HG03442 (cell line): Measurements from ENCODE around the gene KLHL26.
"Not testable (repeated sequence)": the region's sequence is repeated elsewhere in the genome, so short reads cannot be mapped to it uniquely, and the experiment has no call there.

Source experiments
- ATAC-seq: cut with Tn5 transposase; IDR thresholded peaks from one replicate; pipeline ENCODE4 v1.9.1; 2021; ENCODE audit warnings: mild to moderate bottlenecking, moderate library complexity; ENCODE audit not compliant: unreplicated experiment

Gene KLHL26

GRCh38 chr19:18662972-18663732, 26.3 kb downstream of the KLHL26 start:
- no peak for ATAC-seq

- ATAC-seq, result no peak
Measured at GRCh38 chr19:18663940-18664530, 27.2 kb downstream of the KLHL26 start.

- no peak for ATAC-seq
Measured at GRCh38 chr19:18665771-18666202, 29.0 kb downstream of the KLHL26 start.

GRCh38 chr19:18666317-18666716, 29.5 kb downstream of the KLHL26 start:
- no peak for ATAC-seq

- ATAC-seq, result no peak
Measured at GRCh38 chr19:18666784-18667183, 30.0 kb downstream of the KLHL26 start.

GRCh38 chr19:18667531-18668251, 30.9 kb downstream of the KLHL26 start:
- ATAC-seq, result no peak

GRCh38 chr19:18668252-18668631, 31.4 kb downstream of the KLHL26 start:
- ATAC-seq, result no peak

GRCh38 chr19:18668744-18669523, 32.1 kb downstream of the KLHL26 start:
- ATAC-seq, result no peak

GRCh38 chr19:18669524-18669817, 32.6 kb downstream of the KLHL26 start:
- ATAC-seq, result no peak

- no peak for ATAC-seq
Measured at GRCh38 chr19:18669883-18670282, 33.1 kb downstream of the KLHL26 start.

GRCh38 chr19:18670312-18670711, 33.5 kb downstream of the KLHL26 start:
- ATAC-seq, result no peak

- ATAC-seq, result no peak
Measured at GRCh38 chr19:18671303-18672043, 34.6 kb downstream of the KLHL26 start.

- no peak for ATAC-seq
Measured at GRCh38 chr19:18672044-18672451, 35.2 kb downstream of the KLHL26 start.

GRCh38 chr19:18672606-18673337, 35.9 kb downstream of the KLHL26 start:
- ATAC-seq, result no peak

- ATAC-seq, result no peak
Measured at GRCh38 chr19:18674616-18675015, 37.8 kb downstream of the KLHL26 start.

GRCh38 chr19:18675779-18676178, 39.0 kb downstream of the KLHL26 start:
- no peak for ATAC-seq

GRCh38 chr19:18676692-18677091, 39.9 kb downstream of the KLHL26 start:
- no peak for ATAC-seq

- ATAC-seq, result no peak
Measured at GRCh38 chr19:18677156-18677555, 40.3 kb downstream of the KLHL26 start.

- not testable (repeated sequence) for ATAC-seq
Measured at GRCh38 chr19:18680148-18680547, 43.3 kb downstream of the KLHL26 start.

GRCh38 chr19:18682807-18683108, 45.9 kb downstream of the KLHL26 start:
- ATAC-seq, result no peak
